Spleen (tissue), 7 donors: Measurements from ENCODE around the gene SUPT5H.

Source experiments
- CTCF ChIP-seq, 11 experiments: fragments of 200-600 bp in 7 of 11; fragments of 450-650 bp in 4 of 11; sonication (generic) in 4 of 11; IDR thresholded peaks in 8 of 11; conservative IDR thresholded peaks in 3 of 11; 1 replicate in 7 of 11; 2 replicates in 4 of 11; pipeline versions ENCODE4 v1.4.0 to v1.8.0; 2016 to 2021; ENCODE audit warnings: antibody characterized with exemption in 11 of 11, inconsistent platforms in 4 of 11, mild to moderate bottlenecking in 1 of 11
- POLR2A ChIP-seq, 3 donors: fragments of 450-650 bp; IDR thresholded peaks; one replicate each; pipeline ENCODE4 v1.5.1; 2017; ENCODE audit warnings: antibody characterized with exemption in 3 of 3, mild to moderate bottlenecking in 1 of 3
- POLR2AphosphoS5 ChIP-seq, 3 donors: sonication (generic); formaldehyde crosslinking; IDR thresholded peaks; one replicate each; pipeline ENCODE4 v1.5.1; 2017; ENCODE audit warnings: antibody characterized with exemption in 3 of 3
- donor health status: DM: no; HTN: no; CAD: no; lungs with moderate emphysema.
- donor health status: DM: no; HTN: no; CAD: no.
- donor health status: DM: no; HTN: no; CAD: no.

DNA sequence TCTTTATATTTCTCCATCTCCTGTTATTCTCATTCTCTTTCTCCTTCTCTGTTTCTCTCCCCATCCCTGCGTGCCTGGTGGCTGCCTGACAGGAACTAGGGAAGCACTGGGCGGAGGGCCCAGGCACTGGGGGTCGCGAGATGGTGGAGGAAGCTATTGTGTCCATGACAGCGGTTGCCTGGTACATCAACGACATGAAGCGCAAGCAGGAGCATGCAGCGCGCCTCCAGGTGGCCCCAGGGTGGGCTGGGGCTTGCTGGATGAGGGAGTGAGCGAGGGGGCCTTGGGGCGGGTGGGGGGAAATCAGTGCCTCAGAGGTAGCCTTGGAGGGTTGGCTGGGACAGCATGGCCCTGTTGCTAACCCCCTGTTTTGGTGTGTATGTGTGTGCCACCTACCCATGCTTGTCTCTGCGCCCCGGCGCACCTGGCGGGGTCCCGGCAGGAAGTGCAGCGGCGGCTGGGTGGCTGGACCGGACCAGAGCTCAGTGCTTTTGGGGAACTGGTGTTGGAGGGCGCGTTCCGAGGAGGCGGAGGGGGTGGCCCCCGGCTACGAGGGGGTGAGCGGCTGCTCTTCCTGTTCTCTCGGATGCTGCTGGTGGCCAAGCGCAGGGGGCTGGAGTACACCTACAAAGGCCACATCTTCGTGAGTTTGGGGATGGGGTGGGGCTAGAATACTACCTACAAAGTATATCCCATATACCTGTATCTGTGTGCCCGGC lies 27.8 kb upstream of the SUPT5H start:
- TF ChIP-seq CTCF (IDR thresholded peaks at IDR 0.05 in 8 of 11, conservative IDR thresholded peaks at IDR 0.05 in 3 of 11) (no peak), POLR2A (IDR thresholded peaks at IDR 0.05) (no peak), POLR2AphosphoS5 (IDR thresholded peaks at IDR 0.05) (peak in 2 of 3 donors; percentile 9 to 65)
